Measurements from ENCODE around the gene OR9I1. TPM values are rescaled to one million over a fixed set of nuclear protein-coding genes. Genes with fewer than 3 reads are reported as not detected.

OR9I1 gene
- total and polyA plus RNA-seq, 2 of the 4 experiments (the other 2 are of a cell fraction) = not detected

- peak overlapping the region; percentile 11; the same call in 1 of the 3 replicates for H2BK15ac ChIP-seq (ENCODE audit: low read depth, low read length)
- no peaks in the 10 kb centered on the region for H3K9me3 ChIP-seq (ENCODE audit: control insufficient read depth, insufficient read depth, low read length)
- H3K9me1 ChIP-seq (ENCODE audit: insufficient read depth, low read length) = peaks cover 3% of the 10 kb centered on the region; the same call in 1 of the 2 replicates
- H3K23ac ChIP-seq (ENCODE audit: low read depth, low read length) = no peak overlapping the region
- no peak overlapping the region for H3K14ac ChIP-seq (replicated peaks; ENCODE audit: low read depth, low read length)
- BruUV-seq (replicated peaks) = no TSS peak
- intact Hi-C loops (cut with micrococcal nuclease) (loop anchor here (2.0 kb wide), 1 partner anchor 15 kb away; no protein-coding TSS in a partner anchor), in situ Hi-C loops (cut with MboI; ENCODE audit: low sequenced_read_pairs) (no loop called here), dilution Hi-C loops (cut with HindIII; ENCODE audit: low sequenced_read_pairs, unreplicated experiment) (no loop called here)
- DNase-seq (peak; percentile 79), ATAC-seq (ENCODE audit: low read depth) (peak; percentile 87)
- H3K36me3 ChIP-seq (ENCODE audit: control insufficient read depth, insufficient read depth, low read length) = no peaks in the 10 kb centered on the region
- peak overlapping the region; percentile 87; the same call in 1 of the 2 replicates for H3K18ac ChIP-seq (ENCODE audit: low read depth, low read length)
- no peaks in the 10 kb centered on the region for H3K79me1 ChIP-seq (ENCODE audit: low read depth in 1 of 2, low read length in 2 of 2)
- H3K56ac ChIP-seq (ENCODE audit: extremely low read depth, insufficient read depth, low read length) = no peak overlapping the region
- H2BK5ac ChIP-seq (ENCODE audit: low read depth, low read length, poor library complexity, severe bottlenecking) = peak overlapping the region; percentile 53
- no peaks in the 10 kb centered on the region for H4K20me1 ChIP-seq (ENCODE audit: insufficient read depth, low read length)
- H2AK5ac ChIP-seq (ENCODE audit: low read depth, low read length) = peak overlapping the region; percentile 44; the same call in 1 of the 2 replicates
- H2AK9ac ChIP-seq (replicated peaks; ENCODE audit: low read depth, low read length, poor library complexity) = no peak overlapping the region
- WGBS, 2 experiments (ENCODE audit: extremely low coverage in 2 of 2, insufficient read length in 1 of 2) = no CpG with 5 or more reads among the region's 2 CpGs
- H4K91ac ChIP-seq (ENCODE audit: insufficient read depth, low read depth, low read length) = no peak overlapping the region; the same call in 1 of the 2 replicates
- H2BK120ac ChIP-seq (ENCODE audit: low read depth, low read length) = peak overlapping the region; percentile 24; the same call in 1 of the 2 replicates
- no peak overlapping the region for H3K9ac ChIP-seq (ENCODE audit: low read depth, low read length)
- no peak overlapping the region for H3K4me3 ChIP-seq (ENCODE audit: insufficient read depth, low read depth, low read length)
- POLR2A ChIA-PET (ENCODE audit: unreplicated experiment) = no interaction called here
- no peak for TF ChIP-seq POLR2A (IDR thresholded peaks at IDR 0.05; ENCODE audit: low read depth, low read length)
- no peak for TF ChIP-seq CHD1 (IDR thresholded peaks at IDR 0.05; ENCODE audit: low read depth, low read length)
- TF ChIP-seq RFX5 (IDR thresholded peaks at IDR 0.05; ENCODE audit: low read depth, low read length) = no peak
- TF ChIP-seq CEBPB (IDR thresholded peaks at IDR 0.05; ENCODE audit: low read depth, low read length) = peak; percentile 92
- TF ChIP-seq, protein P1, sequence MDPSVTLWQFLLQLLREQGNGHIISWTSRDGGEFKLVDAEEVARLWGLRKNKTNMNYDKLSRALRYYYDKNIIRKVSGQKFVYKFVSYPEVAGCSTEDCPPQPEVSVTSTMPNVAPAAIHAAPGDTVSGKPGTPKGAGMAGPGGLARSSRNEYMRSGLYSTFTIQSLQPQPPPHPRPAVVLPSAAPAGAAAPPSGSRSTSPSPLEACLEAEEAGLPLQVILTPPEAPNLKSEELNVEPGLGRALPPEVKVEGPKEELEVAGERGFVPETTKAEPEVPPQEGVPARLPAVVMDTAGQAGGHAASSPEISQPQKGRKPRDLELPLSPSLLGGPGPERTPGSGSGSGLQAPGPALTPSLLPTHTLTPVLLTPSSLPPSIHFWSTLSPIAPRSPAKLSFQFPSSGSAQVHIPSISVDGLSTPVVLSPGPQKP (IDR thresholded peaks at IDR 0.05; ENCODE audit: borderline replicate concordance, low read depth, low read length) = no peak
- TF ChIP-seq MAZ (IDR thresholded peaks at IDR 0.05; ENCODE audit: borderline replicate concordance, low read depth, low read length) = no peak
- TF ChIP-seq RAD21 (IDR thresholded peaks at IDR 0.05; ENCODE audit: low read length) = no peak
- no peak for TF ChIP-seq USF2 (IDR thresholded peaks at IDR 0.05; ENCODE audit: low read depth, low read length)
- TF ChIP-seq RCOR1 (IDR thresholded peaks at IDR 0.05; ENCODE audit: insufficient replicate concordance, low read length) = no peak
- TF ChIP-seq BHLHE40 (IDR thresholded peaks at IDR 0.05; ENCODE audit: low read depth, low read length) = peak; percentile 72
- TF ChIP-seq FOS (IDR thresholded peaks at IDR 0.05; ENCODE audit: low read depth, low read length) = peak; percentile 96
- no peak for TF ChIP-seq SMC3 (IDR thresholded peaks at IDR 0.05; ENCODE audit: low read depth, low read length)
- no peak for TF ChIP-seq NFE2L2 (IDR thresholded peaks at IDR 0.05; ENCODE audit: low read depth, low read length)
- no peak for TF ChIP-seq MXI1 (IDR thresholded peaks at IDR 0.05; ENCODE audit: borderline replicate concordance, low read depth, low read length)
- H2BK20ac ChIP-seq (ENCODE audit: low read depth, low read length) = no peak overlapping the region
- H2AFZ ChIP-seq (replicated peaks; ENCODE audit: low read length, poor library complexity) = no peak overlapping the region
- no peak overlapping the region for H3K4ac ChIP-seq (ENCODE audit: low read depth, low read length)
- no peak overlapping the region; the same call in 1 of the 2 replicates for H4K5ac ChIP-seq (ENCODE audit: low read depth, low read length)
- no peak overlapping the region; the same call in 1 of the 2 replicates for H3K27ac ChIP-seq (ENCODE audit: insufficient read depth, low read length)
- H4K8ac ChIP-seq (ENCODE audit: low read depth in 2 of 2, low read length in 2 of 2) = peak overlapping the region in 1 of 2 experiments; percentile 11; a peak in 2 of 4 replicates
- CTCF ChIA-PET = no interaction called here
- H3K4me1 ChIP-seq (ENCODE audit: control insufficient read depth, insufficient read depth, low read length) = peaks cover 6% of the 10 kb centered on the region; the same call in 1 of the 2 replicates
- H3K4me2 ChIP-seq (ENCODE audit: low read depth, low read length) = no peak overlapping the region
- H3K27me3 ChIP-seq (ENCODE audit: control insufficient read depth, insufficient read depth, low read length) = no peaks in the 10 kb centered on the region
Measured at GRCh38 chr11:58075781-58076180, 49.5 kb downstream of the OR9I1 start.

Data from IMR-90 (cell line).